Osteoblast (primary cell): ENCODE data around the gene TIGIT. TPM values are rescaled to one million over a fixed set of nuclear protein-coding genes. Genes with fewer than 3 reads are reported as not detected.

Source experiments
- DNase-seq: peaks from one replicate; pipeline ENCODE4 v3.0.0; 2011; ENCODE audit warnings: low spot score, mixed read lengths; ENCODE audit not compliant: insufficient read length; ENCODE audit errors: missing footprints
- H2AFZ ChIP-seq: 2 replicates; pipeline ENCODE4 v1.6.0; 2011; ENCODE audit warnings: mild to moderate bottlenecking, low read length
- H3K27ac ChIP-seq: 2 replicates; pipeline ENCODE4 v1.5.1; 2011; ENCODE audit warnings: mild to moderate bottlenecking, low read depth, low read length, moderate library complexity
- H3K27me3 ChIP-seq: 2 replicates; pipeline ENCODE4 v1.6.0; 2012; ENCODE audit warnings: mild to moderate bottlenecking, control low read depth, inconsistent platforms, low read length, moderate library complexity; ENCODE audit not compliant: insufficient read depth
- H3K36me3 ChIP-seq: 2 replicates; pipeline ENCODE4 v1.5.1; 2011; ENCODE audit warnings: mild to moderate bottlenecking, low read length, control low read depth, moderate library complexity; ENCODE audit not compliant: insufficient read depth
- H3K4me1 ChIP-seq: 2 replicates; pipeline ENCODE4 v1.5.1; 2011; ENCODE audit warnings: mild to moderate bottlenecking, low read length, control low read depth, moderate library complexity; ENCODE audit not compliant: insufficient read depth
- H3K4me2 ChIP-seq: 2 replicates; pipeline ENCODE4 v1.6.0; 2011; ENCODE audit warnings: mild to moderate bottlenecking, low read length; ENCODE audit not compliant: insufficient read depth
- H3K4me3 ChIP-seq: fragments of 200-600 bp; sonication (generic); 3 replicates; pipeline ENCODE4 v1.5.1; 2012; ENCODE audit warnings: mild to moderate bottlenecking, low read length, inconsistent platforms; ENCODE audit not compliant: insufficient read depth
- H3K79me2 ChIP-seq: 2 replicates; pipeline ENCODE4 v1.6.0; 2012; ENCODE audit warnings: mild to moderate bottlenecking, low read length, control low read depth, inconsistent platforms; ENCODE audit not compliant: insufficient read depth
- H3K9me3 ChIP-seq: 2 replicates; pipeline ENCODE4 v1.5.1; 2011; ENCODE audit warnings: low read depth, low read length, control low read depth
- H4K20me1 ChIP-seq: 2 replicates; pipeline ENCODE4 v1.6.0; 2012; ENCODE audit warnings: mild to moderate bottlenecking, low read length, control low read depth; ENCODE audit not compliant: insufficient read depth
- total RNA-seq: library from RNA; depleted of rRNA; stranded (reverse); fragments of >200 nt; gene quantifications from 2 replicates; pipeline ENCODE4 v1.2.3, GENCODE V29; 2012
- TF ChIP-seq, protein P1 (sequence below): IDR thresholded peaks from 2 replicates; pipeline ENCODE4 v1.5.1; 2011; ENCODE audit warnings: mild to moderate bottlenecking, low read depth, low read length, moderate library complexity; ENCODE audit errors: extremely low read depth

Gene TIGIT
- total RNA-seq, 1 donor: not detected

DNA sequence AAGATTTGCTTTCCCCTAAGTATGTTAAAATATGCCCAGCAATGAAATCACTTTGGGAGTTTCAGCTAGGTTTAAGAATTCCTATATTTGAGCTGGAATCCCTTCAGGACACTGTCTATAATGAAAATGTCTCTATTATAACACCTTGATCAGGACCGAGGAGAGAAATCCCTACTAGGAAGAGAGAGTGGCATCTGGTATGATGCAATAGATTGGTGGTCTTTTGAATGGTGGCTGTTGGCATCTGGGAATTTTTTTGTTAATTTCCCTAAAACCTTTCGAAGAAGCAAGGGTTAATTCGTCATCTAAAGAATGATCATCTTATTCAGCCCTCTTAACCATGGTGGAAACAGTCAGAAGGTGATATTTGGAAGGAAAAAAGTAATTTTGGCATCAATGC lies 43.0 kb downstream of the TIGIT start:
- TF ChIP-seq, protein P1, sequence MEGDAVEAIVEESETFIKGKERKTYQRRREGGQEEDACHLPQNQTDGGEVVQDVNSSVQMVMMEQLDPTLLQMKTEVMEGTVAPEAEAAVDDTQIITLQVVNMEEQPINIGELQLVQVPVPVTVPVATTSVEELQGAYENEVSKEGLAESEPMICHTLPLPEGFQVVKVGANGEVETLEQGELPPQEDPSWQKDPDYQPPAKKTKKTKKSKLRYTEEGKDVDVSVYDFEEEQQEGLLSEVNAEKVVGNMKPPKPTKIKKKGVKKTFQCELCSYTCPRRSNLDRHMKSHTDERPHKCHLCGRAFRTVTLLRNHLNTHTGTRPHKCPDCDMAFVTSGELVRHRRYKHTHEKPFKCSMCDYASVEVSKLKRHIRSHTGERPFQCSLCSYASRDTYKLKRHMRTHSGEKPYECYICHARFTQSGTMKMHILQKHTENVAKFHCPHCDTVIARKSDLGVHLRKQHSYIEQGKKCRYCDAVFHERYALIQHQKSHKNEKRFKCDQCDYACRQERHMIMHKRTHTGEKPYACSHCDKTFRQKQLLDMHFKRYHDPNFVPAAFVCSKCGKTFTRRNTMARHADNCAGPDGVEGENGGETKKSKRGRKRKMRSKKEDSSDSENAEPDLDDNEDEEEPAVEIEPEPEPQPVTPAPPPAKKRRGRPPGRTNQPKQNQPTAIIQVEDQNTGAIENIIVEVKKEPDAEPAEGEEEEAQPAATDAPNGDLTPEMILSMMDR: no peak

DNA sequence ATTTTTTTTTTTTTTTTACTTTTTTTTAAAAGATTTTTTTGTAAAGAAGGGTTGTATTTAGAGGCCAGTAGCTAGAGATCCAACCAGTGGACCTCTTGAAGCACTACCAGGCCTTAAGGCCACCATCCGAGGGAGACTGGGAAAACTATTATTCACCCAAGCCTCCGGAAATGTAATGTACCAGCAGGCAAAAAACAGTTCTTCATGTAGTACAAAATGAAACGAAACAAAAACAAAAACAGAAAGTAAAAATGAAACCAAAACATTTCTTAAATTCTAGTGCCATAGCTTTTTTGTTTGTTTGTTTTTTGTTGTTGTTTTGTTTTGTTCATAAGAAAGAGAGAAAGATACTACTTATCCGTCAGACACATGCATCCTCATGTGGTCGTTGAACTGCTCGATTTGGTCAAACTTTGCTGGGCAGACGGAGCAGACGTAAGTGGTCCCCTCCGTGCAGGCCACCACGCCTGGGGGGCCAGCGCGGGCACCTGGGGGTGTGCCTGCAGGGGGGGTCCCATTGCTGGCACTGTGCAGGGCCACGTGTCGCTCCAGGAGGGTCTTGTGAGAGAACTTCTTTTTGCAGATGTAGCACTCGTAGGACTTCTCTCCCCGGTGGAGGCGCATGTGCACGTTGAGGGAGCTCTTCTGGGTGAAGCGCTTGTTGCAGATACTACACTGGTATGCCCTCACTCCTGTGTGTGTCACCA lies 45.0 kb downstream of the TIGIT start:
- H3K4me1 ChIP-seq: no peaks in the 10 kb centered on the region
- H3K9me3 ChIP-seq: no peaks in the 10 kb centered on the region

More for the DNA sequence above, 43.0 kb downstream of the TIGIT start:
- peaks cover 5% of the 10 kb centered on the region for H3K36me3 ChIP-seq
- no peak overlapping the region for H2AFZ ChIP-seq
- DNase-seq: no peak
- H3K9me3 ChIP-seq: no peaks in the 10 kb centered on the region
- H3K4me2 ChIP-seq: no peak overlapping the region
- H3K27me3 ChIP-seq: no peaks in the 10 kb centered on the region
- H3K27ac ChIP-seq: no peak overlapping the region
- peaks cover 5% of the 10 kb centered on the region for H4K20me1 ChIP-seq
- no peak overlapping the region for H3K4me3 ChIP-seq
- no peaks in the 10 kb centered on the region for H3K4me1 ChIP-seq
- H3K79me2 ChIP-seq: no peaks in the 10 kb centered on the region

DNA sequence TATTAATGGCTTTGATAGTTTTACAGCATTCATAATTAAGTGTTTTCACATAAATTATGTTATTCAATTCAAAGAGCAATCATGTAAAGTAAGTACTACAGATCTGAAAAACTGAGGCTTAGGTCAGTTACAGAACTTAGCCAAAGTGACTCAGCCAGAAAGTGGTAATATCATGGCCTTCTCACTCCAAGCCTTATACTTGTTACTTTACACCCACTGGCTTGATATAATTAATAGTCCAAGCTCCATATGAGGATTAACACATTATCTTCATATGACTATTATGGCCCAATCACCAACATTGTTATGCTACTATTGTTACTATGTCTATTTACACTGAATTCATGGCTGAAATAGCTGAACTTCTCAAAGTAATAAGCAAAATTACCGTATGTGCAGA lies 50.7 kb downstream of the TIGIT start:
- Histone ChIP-seq H3K27me3 (no peaks in the 10 kb centered on the region), H4K20me1 (no peaks in the 10 kb centered on the region), H3K4me1 (no peaks in the 10 kb centered on the region), H3K27ac (no peak overlapping the region), H3K4me3 (no peak overlapping the region), H3K9me3 (no peaks in the 10 kb centered on the region), H3K79me2 (no peaks in the 10 kb centered on the region), H3K4me2 (no peak overlapping the region), H3K36me3 (peaks cover 2% of the 10 kb centered on the region), H2AFZ (no peak overlapping the region)
- TF ChIP-seq, protein P1: no peak
- DNase-seq: no peak

More for the DNA sequence above, 45.0 kb downstream of the TIGIT start:
- H3K4me2 ChIP-seq: no peak overlapping the region
- no peaks in the 10 kb centered on the region for H3K79me2 ChIP-seq
- peaks cover 5% of the 10 kb centered on the region for H4K20me1 ChIP-seq
- H3K27me3 ChIP-seq: no peaks in the 10 kb centered on the region
- peaks cover 5% of the 10 kb centered on the region for H3K36me3 ChIP-seq
- H3K4me3 ChIP-seq: no peak overlapping the region
- no peak overlapping the region for H2AFZ ChIP-seq
- no peak overlapping the region for H3K27ac ChIP-seq
- TF ChIP-seq, protein P1: no peak
- no peak for DNase-seq

DNA sequence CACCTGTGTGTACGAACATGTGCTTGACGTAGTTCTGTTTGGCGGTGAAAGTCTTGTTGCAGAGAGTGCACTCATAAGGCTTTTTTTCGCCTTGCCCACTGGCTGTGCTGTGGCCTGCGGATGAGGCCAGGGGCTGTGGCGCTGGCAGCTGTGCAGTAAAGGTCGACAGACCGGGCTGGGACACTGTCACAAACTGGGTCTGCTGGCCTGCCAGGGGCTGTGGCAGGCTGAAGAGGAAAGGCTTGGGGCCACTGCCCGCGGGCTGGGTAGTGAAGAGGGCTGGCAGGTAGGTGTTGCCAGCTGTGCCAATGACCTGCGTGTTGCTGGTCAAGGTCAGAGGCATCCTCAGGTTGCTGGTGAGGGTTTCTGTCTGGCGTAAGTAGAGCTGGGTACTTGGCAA lies 56.4 kb downstream of the TIGIT start:
- TF ChIP-seq, protein P1: no peak
- H3K9me3 ChIP-seq: no peaks in the 10 kb centered on the region
- DNase-seq: no peak
- no peaks in the 10 kb centered on the region for H3K4me1 ChIP-seq
- H3K27ac ChIP-seq: no peak overlapping the region
- no peak overlapping the region for H2AFZ ChIP-seq
- H3K36me3 ChIP-seq: peaks cover 8% of the 10 kb centered on the region
- no peak overlapping the region for H3K4me3 ChIP-seq
- H3K4me2 ChIP-seq: no peak overlapping the region
- H3K79me2 ChIP-seq: no peaks in the 10 kb centered on the region
- no peaks in the 10 kb centered on the region for H4K20me1 ChIP-seq
- no peaks in the 10 kb centered on the region for H3K27me3 ChIP-seq
